Fibroblast of villous mesenchyme (primary cell): ENCODE results near the gene KDELR1. TPM values are rescaled to one million over a fixed set of nuclear protein-coding genes. Genes with fewer than 3 reads are reported as not detected.

Experiments
- DNase-seq: peaks from one replicate; pipeline ENCODE4 v3.0.0-alpha.2; 2010; ENCODE audit warnings: low read depth
- H3K4me3 ChIP-seq: 2 replicates; pipeline ENCODE4 v1.5.1; 2011; ENCODE audit warnings: low read depth, mild to moderate bottlenecking, low read length
- CTCF ChIP-seq: IDR thresholded peaks from 2 replicates; pipeline ENCODE4 v1.5.1; 2012; ENCODE audit warnings: low read depth, mild to moderate bottlenecking, low read length; ENCODE audit not compliant: insufficient read depth
- total RNA-seq: library from RNA; depleted of rRNA; stranded (reverse); fragments of >200 nt; gene quantifications from 2 replicates; pipeline ENCODE4 v1.2.3, GENCODE V29; 2012

The KDELR1 gene
- total RNA-seq, 1 donor: 111 TPM

DNA sequence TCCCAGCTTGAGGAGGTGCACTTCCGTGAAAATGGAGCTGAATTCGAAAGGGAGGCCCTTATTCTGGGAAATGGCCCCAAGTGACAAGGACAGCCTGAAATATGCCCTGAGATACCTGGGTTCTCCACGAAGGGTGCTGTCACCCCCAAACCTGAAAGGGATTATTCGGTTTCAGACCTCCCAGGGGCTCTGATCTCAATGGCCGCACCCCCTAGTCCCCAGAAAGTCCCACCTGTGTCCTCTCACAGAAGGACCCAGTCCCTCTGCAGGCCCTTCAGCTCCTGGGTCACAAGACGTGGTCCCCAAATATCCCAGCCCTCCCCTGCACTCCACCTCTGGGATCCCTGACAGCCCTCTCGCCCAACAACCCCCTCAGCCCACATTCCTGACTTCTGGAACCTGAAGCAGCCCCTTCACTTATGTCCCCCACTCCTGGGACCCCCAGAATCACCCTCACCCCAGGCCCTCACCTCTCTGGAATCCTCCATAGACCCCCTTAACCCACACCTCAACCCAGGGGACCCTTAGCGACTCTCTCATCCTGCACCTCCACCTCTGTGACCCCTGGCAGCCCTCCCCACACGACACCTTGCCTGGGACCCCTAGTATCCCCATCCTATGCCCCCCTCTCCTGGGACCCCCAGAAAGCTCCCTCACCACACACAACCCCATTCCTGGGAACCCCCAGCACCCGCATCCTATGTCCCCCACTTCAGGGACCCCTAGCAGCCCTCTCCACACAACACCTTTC lies 26.6 kb downstream of the KDELR1 start:
- no peak for TF ChIP-seq CTCF
- no peak for DNase-seq
- H3K4me3 ChIP-seq: peak overlapping the region; percentile 64

DNA sequence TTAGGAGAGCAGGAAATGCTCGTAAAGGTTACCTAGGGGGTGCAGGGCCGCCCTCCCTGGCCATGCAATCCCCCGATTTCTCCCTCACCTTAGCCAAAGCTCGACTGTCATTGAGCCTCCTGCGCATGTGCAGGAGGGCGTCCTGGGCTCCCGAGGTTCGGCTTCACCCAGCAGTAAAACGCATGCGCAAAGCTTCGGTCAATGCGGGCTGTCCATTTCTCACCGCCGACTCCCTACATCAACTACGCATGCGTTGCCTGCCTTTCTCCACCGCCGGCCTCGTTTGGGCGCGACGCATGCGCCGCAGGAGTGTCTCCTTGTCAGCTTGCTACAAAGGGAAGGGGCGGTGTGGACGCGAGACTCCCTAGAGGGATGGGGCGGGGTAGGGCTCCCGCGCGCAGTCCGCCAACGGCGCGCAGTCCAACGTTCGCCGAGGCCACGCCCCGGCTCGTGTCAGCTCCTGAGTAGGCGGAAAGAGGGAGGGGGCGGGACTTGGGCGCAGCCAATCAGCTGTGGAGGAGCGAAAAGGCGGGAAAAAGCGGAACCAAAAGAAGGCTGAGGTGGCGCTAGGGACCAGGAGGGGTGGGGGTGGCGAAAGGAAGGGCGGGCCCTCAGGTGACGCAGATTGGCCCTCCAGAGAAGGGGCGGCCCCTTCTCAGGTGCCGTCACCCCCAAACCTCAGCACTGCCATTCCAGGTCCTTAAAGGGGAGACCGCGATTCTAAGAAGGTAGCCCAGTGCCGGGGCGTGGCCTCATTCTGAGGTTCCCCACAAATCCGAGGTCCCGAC lies 27.3 kb downstream of the KDELR1 start, which contains the start of the genes SYNGR4 and TMEM143:
TSS of gene SYNGR4 (plus strand) at position 558 of the 788 bp plus-strand sequence. CDS start 1,476 bp downstream, outside the sequence.
TSS of gene TMEM143 (minus strand) at position 131 of the 788 bp plus-strand sequence. CDS start at position 111, 20 bp downstream.
- peak within 1 kb of the TSS; percentile 64 for H3K4me3 ChIP-seq
- peak; percentile 100 for DNase-seq
- TF ChIP-seq CTCF: no peak

DNA sequence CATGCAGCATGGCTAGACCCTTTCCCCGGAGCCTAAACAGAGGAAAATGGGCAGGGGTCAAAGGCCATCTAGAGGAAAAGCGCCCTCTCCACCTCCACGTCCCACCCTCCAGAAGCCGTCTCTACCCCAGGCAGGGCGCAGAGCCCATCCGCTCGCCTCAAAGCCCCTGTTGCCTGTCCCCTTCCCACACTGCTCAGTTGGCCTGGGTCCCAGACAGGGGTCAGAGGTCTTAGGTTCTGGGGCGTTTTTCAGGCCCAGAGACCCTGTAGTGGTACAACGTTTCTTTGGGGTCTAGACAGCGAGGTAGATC lies 27.9 kb downstream of the KDELR1 start:
- TF ChIP-seq CTCF: no peak
- peak overlapping the region; percentile 64 for H3K4me3 ChIP-seq
- no peak for DNase-seq

DNA sequence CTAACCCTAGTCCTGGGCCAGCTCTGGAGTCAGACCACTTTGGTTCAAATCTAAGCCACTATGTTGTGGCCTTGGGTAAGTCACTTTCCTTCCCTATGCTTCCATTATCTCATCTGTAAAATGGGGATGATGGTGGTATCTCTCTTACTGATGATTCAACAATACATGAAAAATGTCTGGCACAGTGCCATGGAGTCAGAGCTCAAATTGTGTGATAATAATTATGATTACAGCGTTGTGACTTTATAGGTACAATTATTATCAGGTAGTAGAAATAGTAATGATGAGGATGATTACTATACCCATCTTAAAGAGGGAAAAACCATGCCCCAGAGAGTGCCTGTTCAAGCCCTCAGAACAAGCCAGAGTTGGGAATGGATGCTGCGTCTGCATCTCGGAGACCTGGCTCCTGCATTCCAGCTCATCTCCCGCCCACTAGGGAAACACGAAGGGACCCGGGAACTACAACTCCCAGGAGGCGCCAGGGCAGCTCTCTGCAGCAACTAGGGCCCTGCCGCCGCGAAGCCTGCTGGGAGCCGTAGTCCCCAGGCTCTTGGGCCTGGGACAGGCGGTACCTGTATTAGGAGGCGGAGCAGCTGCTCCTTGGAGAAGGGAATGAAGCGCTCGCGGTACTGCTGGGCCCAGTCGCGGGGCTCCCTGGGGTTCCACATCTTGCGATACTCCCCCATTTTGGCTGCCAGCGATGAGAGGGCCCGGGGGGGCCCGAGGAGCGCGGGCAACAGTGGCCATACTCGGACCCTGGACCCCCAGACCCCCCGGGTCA lies 28.4 kb downstream of the KDELR1 start:
- no peak for TF ChIP-seq CTCF
- H3K4me3 ChIP-seq: peak overlapping the region; percentile 64

GRCh38 chr19:48361912-48362311 lies 29.4 kb downstream of the KDELR1 start:
- DNase-seq: no peak
- no peak overlapping the region for H3K4me3 ChIP-seq
- TF ChIP-seq CTCF: no peak

More for the DNA sequence above, 28.4 kb downstream of the KDELR1 start:
- peak; percentile 92 for DNase-seq

GRCh38 chr19:48359123-48359522 lies 32.2 kb downstream of the KDELR1 start:
- no peak overlapping the region for H3K4me3 ChIP-seq
- TF ChIP-seq CTCF: no peak
- no peak for DNase-seq
